ENCODE data around the gene SLC17A9.

DNA sequence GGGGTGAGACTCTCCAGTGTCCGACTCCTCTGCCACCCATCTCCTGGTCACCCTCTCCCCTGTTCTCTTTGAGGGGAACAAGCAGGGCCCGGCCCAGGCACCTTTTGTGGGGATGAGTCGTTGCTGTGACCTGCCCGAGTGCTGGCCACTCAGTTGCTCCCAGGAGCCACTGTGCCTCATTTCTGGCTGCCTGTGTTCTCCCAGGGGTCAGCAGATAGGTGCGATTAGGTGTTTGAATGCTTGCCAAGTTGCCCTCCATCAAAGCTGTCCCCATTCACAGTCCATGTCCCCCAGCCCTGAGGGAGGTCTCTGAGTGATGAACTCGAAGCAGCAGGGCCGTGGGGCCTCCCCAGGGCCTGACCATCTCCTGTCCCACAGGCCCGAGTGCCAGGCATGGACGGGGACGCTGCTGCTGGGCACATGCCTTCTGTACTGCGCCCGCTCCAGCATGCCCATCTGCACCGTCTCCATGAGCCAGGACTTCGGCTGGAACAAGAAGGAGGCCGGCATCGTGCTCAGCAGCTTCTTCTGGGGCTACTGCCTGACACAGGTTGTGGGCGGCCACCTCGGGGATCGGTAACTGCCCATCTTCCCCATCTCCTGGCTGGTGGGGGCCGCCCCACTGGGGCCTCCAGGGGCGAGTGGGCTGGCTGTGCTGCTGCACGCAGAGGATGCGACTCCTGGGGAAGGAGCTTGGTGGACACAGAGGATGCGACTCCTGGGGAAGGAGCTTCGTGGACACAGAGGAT lies 4.1 kb downstream of the SLC17A9 start:
- TF ChIP-seq EZH2 (IDR thresholded peaks at IDR 0.05; ENCODE audit: insufficient read depth, poor library complexity, severe bottlenecking) = no peak
- TF ChIP-seq EZH2phosphoT487 (IDR thresholded peaks at IDR 0.05; ENCODE audit: insufficient read depth, low read depth) = no peak
